Endothelial cell (in vitro differentiated cells): ENCODE results near the gene MFAP3. TPM values are rescaled to one million over a fixed set of nuclear protein-coding genes. Genes with fewer than 3 reads are reported as not detected.

Experiments
- DNase-seq: peaks from one replicate; pipeline ENCODE4 v3.0.0; 2021; ENCODE audit warnings: low spot score
- H3K27ac Mint-ChIP-seq: one replicate; pipeline ENCODE4 v1.8.0; 2021; ENCODE audit warnings: mixed read lengths, inconsistent platforms; ENCODE audit not compliant: unreplicated experiment
- H3K27me3 Mint-ChIP-seq: one replicate; pipeline ENCODE4 v1.8.0; 2021; ENCODE audit warnings: mild to moderate bottlenecking, moderate library complexity, mixed read lengths, inconsistent platforms; ENCODE audit not compliant: unreplicated experiment
- H3K36me3 Mint-ChIP-seq: one replicate; pipeline ENCODE4 v1.8.0; 2021; ENCODE audit warnings: mild to moderate bottlenecking, low read depth, mixed read lengths, inconsistent platforms; ENCODE audit not compliant: unreplicated experiment
- H3K4me1 Mint-ChIP-seq: one replicate; pipeline ENCODE4 v1.8.0; 2021; ENCODE audit warnings: mild to moderate bottlenecking, mixed read lengths, inconsistent platforms; ENCODE audit not compliant: unreplicated experiment
- H3K4me3 Mint-ChIP-seq: one replicate; pipeline ENCODE4 v1.8.0; 2021; ENCODE audit warnings: mild to moderate bottlenecking, mixed read lengths, inconsistent platforms; ENCODE audit not compliant: unreplicated experiment
- H3K9me3 Mint-ChIP-seq: one replicate; pipeline ENCODE4 v1.8.0; 2021; ENCODE audit warnings: mixed read lengths, inconsistent platforms; ENCODE audit not compliant: unreplicated experiment
- CTCF ChIP-seq: fragments of 200-600 bp; sonication (generic); IDR thresholded peaks from one replicate; pipeline ENCODE4 v1.5.0; 2021; ENCODE audit warnings: antibody characterized with exemption; ENCODE audit not compliant: unreplicated experiment
- total RNA-seq: library from RNA; stranded (reverse); fragmentation: NEBNext Ultra II Directional; extraction: Animal tissue kit (Norgen Biotek cat#: 25700); gene quantifications from one replicate; pipeline ENCODE4 v1.2.1, GENCODE V29; 2021; ENCODE audit not compliant: unreplicated experiment

The MFAP3 gene
- total RNA-seq, 1 donor from 2014 or later, result 42.7 TPM

GRCh38 chr5:154000703-154001102, 38.1 kb upstream of the MFAP3 start:
- Mint-ChIP-seq H3K4me1 (peaks cover 34% of the 10 kb centered on the region), H3K9me3 (no peaks in the 10 kb centered on the region), H3K27me3 (peaks cover 3% of the 10 kb centered on the region), H3K27ac (peak overlapping the region; percentile 90), H3K36me3 (peaks cover 16% of the 10 kb centered on the region), H3K4me3 (peak overlapping the region; percentile 24)
- TF ChIP-seq CTCF, result no peak
- no peak for DNase-seq

- Mint-ChIP-seq H3K27ac (peak overlapping the region; percentile 98), H3K36me3 (peaks cover 16% of the 10 kb centered on the region), H3K4me3 (no peak overlapping the region), H3K27me3 (peaks cover 3% of the 10 kb centered on the region), H3K9me3 (no peaks in the 10 kb centered on the region), H3K4me1 (peaks cover 34% of the 10 kb centered on the region)
- no peak for TF ChIP-seq CTCF
- peak; percentile 53 for DNase-seq
Observed at GRCh38 chr5:154002093-154002492, 36.7 kb upstream of the MFAP3 start.

- Mint-ChIP-seq H3K4me1 (peaks cover 34% of the 10 kb centered on the region), H3K36me3 (peaks cover 12% of the 10 kb centered on the region), H3K4me3 (no peak overlapping the region), H3K9me3 (no peaks in the 10 kb centered on the region), H3K27me3 (peaks cover 3% of the 10 kb centered on the region), H3K27ac (peak overlapping the region; percentile 98)
- no peak for DNase-seq
- TF ChIP-seq CTCF, result no peak
Observed at GRCh38 chr5:154002511-154003020, 36.2 kb upstream of the MFAP3 start.

GRCh38 chr5:154005648-154006047, 33.1 kb upstream of the MFAP3 start:
- peaks cover 3% of the 10 kb centered on the region for H3K27me3 Mint-ChIP-seq
- H3K4me3 Mint-ChIP-seq, result no peak overlapping the region
- no peak for DNase-seq
- H3K4me1 Mint-ChIP-seq, result peaks cover 31% of the 10 kb centered on the region
- no peak for TF ChIP-seq CTCF
- no peaks in the 10 kb centered on the region for H3K36me3 Mint-ChIP-seq
- no peak overlapping the region for H3K27ac Mint-ChIP-seq
- no peaks in the 10 kb centered on the region for H3K9me3 Mint-ChIP-seq

GRCh38 chr5:154010660-154011059, 28.1 kb upstream of the MFAP3 start:
- no peaks in the 10 kb centered on the region for H3K9me3 Mint-ChIP-seq
- DNase-seq, result no peak
- no peak overlapping the region for H3K27ac Mint-ChIP-seq
- H3K27me3 Mint-ChIP-seq, result peaks cover 1% of the 10 kb centered on the region
- TF ChIP-seq CTCF, result no peak
- peaks cover 13% of the 10 kb centered on the region for H3K4me1 Mint-ChIP-seq
- no peak overlapping the region for H3K4me3 Mint-ChIP-seq
- H3K36me3 Mint-ChIP-seq, result peaks cover 9% of the 10 kb centered on the region
